Measurements from ENCODE around the gene IKZF3. TPM values are rescaled to one million over a fixed set of nuclear protein-coding genes. Genes with fewer than 3 reads are reported as not detected.

IKZF3 gene
- total RNA-seq, 2 donors from 2014 or later = 0.37 to 0.51 TPM

DNA sequence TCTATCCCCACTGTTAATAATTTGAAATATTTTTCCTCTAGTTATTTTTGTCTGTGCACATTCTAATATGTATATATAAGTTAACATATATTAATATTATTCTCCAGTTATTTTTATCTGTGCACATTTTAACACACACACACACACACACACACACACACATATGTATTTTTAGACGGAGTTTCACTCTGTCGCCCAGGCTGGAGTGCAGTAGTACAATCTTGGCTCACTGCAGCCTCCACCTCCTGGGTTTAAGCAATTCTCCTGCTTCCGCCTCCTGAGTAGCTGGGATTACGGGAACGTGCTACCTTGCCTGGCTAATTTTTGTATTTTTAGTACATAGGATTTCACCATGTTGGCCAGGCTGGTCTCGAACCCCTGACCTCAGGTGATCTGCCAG lies 146.5 kb downstream of the IKZF3 start:
- H3K4me1 ChIP-seq = peaks cover 0 to 19% of the 10 kb centered on the region in 2 donors
- TF ChIP-seq, protein P1, sequence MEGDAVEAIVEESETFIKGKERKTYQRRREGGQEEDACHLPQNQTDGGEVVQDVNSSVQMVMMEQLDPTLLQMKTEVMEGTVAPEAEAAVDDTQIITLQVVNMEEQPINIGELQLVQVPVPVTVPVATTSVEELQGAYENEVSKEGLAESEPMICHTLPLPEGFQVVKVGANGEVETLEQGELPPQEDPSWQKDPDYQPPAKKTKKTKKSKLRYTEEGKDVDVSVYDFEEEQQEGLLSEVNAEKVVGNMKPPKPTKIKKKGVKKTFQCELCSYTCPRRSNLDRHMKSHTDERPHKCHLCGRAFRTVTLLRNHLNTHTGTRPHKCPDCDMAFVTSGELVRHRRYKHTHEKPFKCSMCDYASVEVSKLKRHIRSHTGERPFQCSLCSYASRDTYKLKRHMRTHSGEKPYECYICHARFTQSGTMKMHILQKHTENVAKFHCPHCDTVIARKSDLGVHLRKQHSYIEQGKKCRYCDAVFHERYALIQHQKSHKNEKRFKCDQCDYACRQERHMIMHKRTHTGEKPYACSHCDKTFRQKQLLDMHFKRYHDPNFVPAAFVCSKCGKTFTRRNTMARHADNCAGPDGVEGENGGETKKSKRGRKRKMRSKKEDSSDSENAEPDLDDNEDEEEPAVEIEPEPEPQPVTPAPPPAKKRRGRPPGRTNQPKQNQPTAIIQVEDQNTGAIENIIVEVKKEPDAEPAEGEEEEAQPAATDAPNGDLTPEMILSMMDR (IDR thresholded peaks at IDR 0.05) = no peak
- DNase-seq (ENCODE audit: low spot score) = no peak
- H3K36me3 ChIP-seq = peaks cover 49% of the 10 kb centered on the region
- no peak overlapping the region for H3K4me3 ChIP-seq
- no peaks in the 10 kb centered on the region for H3K9me3 ChIP-seq
- no peak overlapping the region for H3K27ac ChIP-seq
- H3K27me3 ChIP-seq = no peaks in the 10 kb centered on the region

DNA sequence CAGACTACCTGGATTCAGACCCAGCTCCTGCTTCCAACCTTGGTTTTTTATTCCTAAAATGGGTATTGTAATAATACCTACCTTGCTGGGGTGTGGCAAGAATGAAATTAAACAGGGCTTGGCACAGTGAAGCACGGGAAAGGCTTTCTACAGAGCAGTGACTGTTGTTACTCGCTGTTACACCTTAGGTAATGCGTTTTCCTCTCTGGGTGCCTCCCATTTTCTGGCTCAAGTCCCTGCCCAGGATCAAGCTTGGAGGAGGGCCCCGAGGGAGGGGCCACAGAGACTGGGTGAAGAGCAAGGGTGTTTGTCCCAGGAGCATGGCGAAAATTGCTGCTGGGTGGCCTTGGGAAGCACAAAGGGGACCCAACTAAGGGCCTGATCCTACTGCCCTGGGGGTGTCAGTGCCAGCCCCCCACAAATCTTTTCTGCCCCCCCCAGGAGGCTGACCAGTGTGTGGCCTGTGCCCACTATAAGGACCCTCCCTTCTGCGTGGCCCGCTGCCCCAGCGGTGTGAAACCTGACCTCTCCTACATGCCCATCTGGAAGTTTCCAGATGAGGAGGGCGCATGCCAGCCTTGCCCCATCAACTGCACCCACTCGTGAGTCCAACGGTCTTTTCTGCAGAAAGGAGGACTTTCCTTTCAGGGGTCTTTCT lies 147.1 kb downstream of the IKZF3 start:
- H3K4me3 ChIP-seq = no peak overlapping the region
- peaks cover 55% of the 10 kb centered on the region for H3K36me3 ChIP-seq
- H3K27me3 ChIP-seq = no peaks in the 10 kb centered on the region
- TF ChIP-seq, protein P1 (IDR thresholded peaks at IDR 0.05) = no peak
- peak overlapping the region; percentile 59 to 65 for H3K27ac ChIP-seq
- no peaks in the 10 kb centered on the region for H3K9me3 ChIP-seq
- peaks cover 0 to 19% of the 10 kb centered on the region in 2 donors for H3K4me1 ChIP-seq
- no peak for DNase-seq (ENCODE audit: low spot score)

DNA sequence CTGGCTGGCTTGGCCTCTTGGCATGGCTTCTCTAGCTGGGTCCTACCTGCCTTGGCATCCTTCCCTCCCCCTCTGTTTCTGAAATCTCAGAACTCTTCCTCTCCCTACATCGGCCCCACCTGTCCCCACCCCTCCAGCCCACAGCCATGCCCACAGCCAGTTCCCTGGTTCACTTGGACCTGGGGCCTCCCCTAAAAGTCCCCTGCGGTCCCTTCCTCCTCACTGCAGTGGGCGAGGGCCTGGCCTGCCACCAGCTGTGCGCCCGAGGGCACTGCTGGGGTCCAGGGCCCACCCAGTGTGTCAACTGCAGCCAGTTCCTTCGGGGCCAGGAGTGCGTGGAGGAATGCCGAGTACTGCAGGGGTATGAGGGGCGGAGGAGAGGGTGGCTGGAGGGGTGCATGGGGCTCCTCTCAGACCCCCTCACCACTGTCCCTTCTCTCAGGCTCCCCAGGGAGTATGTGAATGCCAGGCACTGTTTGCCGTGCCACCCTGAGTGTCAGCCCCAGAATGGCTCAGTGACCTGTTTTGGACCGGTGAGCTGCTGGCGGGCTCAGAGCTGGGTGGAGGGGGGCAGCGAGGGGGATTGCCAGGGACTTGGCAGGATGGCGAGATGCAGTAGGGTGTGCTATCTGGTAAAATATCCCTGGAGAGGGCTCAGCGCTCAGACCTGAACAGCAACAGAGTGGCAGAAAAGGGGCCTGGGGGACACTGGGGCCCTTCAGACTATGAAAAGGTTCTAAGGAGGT lies 147.9 kb downstream of the IKZF3 start:
- peaks cover 0 to 19% of the 10 kb centered on the region in 2 donors for H3K4me1 ChIP-seq
- peak overlapping the region; percentile 59 to 65 for H3K27ac ChIP-seq
- TF ChIP-seq, protein P1 (IDR thresholded peaks at IDR 0.05) = no peak
- H3K27me3 ChIP-seq = no peaks in the 10 kb centered on the region
- DNase-seq (ENCODE audit: low spot score) = no peak
- H3K9me3 ChIP-seq = no peaks in the 10 kb centered on the region
- H3K36me3 ChIP-seq = peaks cover 63% of the 10 kb centered on the region
- no peak overlapping the region for H3K4me3 ChIP-seq

DNA sequence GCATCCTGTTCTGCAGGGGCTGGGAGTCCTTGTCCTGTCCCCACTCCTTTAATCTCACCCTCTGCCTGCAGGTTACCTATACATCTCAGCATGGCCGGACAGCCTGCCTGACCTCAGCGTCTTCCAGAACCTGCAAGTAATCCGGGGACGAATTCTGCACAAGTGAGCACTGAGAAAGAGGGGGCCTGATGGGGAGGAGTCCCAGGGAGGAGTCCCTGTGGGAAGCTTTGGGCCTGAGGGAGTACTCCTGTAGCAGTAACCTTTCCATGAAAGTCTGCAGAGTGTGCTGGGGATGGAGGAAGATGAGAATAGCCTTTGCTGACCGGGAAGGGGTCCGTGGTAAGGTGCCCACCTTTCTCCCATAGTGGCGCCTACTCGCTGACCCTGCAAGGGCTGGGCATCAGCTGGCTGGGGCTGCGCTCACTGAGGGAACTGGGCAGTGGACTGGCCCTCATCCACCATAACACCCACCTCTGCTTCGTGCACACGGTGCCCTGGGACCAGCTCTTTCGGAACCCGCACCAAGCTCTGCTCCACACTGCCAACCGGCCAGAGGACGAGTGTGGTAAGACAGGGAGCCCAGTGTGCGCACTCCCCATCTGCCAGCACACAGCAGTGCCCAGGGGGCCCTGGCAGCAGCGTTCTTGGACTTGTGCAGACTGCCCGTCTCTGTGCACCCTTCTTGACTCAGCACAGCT lies 148.6 kb downstream of the IKZF3 start:
- H3K36me3 ChIP-seq = peaks cover 70% of the 10 kb centered on the region
- TF ChIP-seq, protein P1 (IDR thresholded peaks at IDR 0.05) = no peak
- peak overlapping the region; percentile 59 to 65 for H3K27ac ChIP-seq

DNA sequence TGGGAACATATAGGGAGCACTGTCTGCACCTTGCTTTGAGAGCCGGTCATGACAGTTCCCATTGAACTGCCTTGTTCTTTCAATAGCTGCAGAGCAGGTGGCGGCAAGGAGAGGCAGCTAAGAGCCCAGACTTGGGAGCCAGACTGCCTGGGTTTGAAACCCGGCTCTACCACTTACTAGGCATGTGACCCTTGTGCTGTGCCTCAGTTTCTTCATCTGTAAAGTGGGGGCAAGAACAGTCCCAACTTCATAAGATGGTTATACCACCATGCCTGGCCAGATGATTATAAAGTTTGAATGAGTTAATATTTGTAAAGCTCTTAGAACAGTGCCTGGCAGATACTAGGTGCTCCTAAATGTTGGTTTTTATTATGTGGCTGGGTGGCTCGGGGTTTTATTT lies 149.9 kb downstream of the IKZF3 start:
- H3K9me3 ChIP-seq = no peaks in the 10 kb centered on the region
- H3K4me3 ChIP-seq = no peak overlapping the region
- no peak overlapping the region for H3K27ac ChIP-seq
- TF ChIP-seq, protein P1 (IDR thresholded peaks at IDR 0.05) = no peak
- no peaks in the 10 kb centered on the region for H3K27me3 ChIP-seq
- no peak for DNase-seq (ENCODE audit: low spot score)
- peaks cover 75% of the 10 kb centered on the region for H3K36me3 ChIP-seq
- H3K4me1 ChIP-seq = peaks cover 0 to 19% of the 10 kb centered on the region in 2 donors

More for the DNA sequence above, 148.6 kb downstream of the IKZF3 start:
- H3K9me3 ChIP-seq = no peaks in the 10 kb centered on the region
- no peaks in the 10 kb centered on the region for H3K27me3 ChIP-seq
- DNase-seq (ENCODE audit: low spot score) = no peak
- H3K4me1 ChIP-seq = peaks cover 0 to 19% of the 10 kb centered on the region in 2 donors
- no peak overlapping the region for H3K4me3 ChIP-seq

All from right atrium auricular region (tissue), 2 donors.